ENCODE results near the gene CDKN2C.
"Not testable (repeated sequence)": the region's sequence is repeated elsewhere in the genome, so short reads cannot be mapped to it uniquely, and the experiment has no call there.

Gene CDKN2C

GRCh38 chr1:50930193-50930592 lies 39.9 kb upstream of the CDKN2C start:
- Histone ChIP-seq H3K27me3 (ENCODE audit: insufficient read depth, low read length, poor library complexity) (no peaks in the 10 kb centered on the region), H3K18ac (ENCODE audit: low read length) (no peak overlapping the region), H3K4ac (ENCODE audit: low read depth, low read length) (no peak overlapping the region), H3K79me2 (ENCODE audit: control insufficient read depth, insufficient read depth, low read length) (peaks cover 3% of the 10 kb centered on the region), H3K79me1 (ENCODE audit: low read length) (peaks cover 1% of the 10 kb centered on the region), H3K4me3 (ENCODE audit: low read length) (no peak overlapping the region), H4K8ac (ENCODE audit: low read depth, low read length) (no peak overlapping the region), H3K4me1 (ENCODE audit: control insufficient read depth, low read depth, low read length) (no peaks in the 10 kb centered on the region), H3K27ac (ENCODE audit: low read depth, low read length) (no peak overlapping the region), H3K4me2 (ENCODE audit: low read length) (no peak overlapping the region), H3K23ac (ENCODE audit: low read length) (no peak overlapping the region), H2BK15ac (replicated peaks; ENCODE audit: low read depth) (no peak overlapping the region), H2AK5ac (ENCODE audit: low read length) (no peak overlapping the region), H2BK120ac (ENCODE audit: low read depth, low read length) (no peak overlapping the region), H3K56ac (ENCODE audit: low read length) (no peak overlapping the region), H3K36me3 (ENCODE audit: control insufficient read depth, insufficient read depth, low read length) (no peaks in the 10 kb centered on the region), H4K5ac (ENCODE audit: low read length) (no peak overlapping the region), H2BK5ac (ENCODE audit: low read length) (no peak overlapping the region), H3K9ac (ENCODE audit: low read length) (no peak overlapping the region)
- DNase-seq, result no peak

- H2BK5ac ChIP-seq (ENCODE audit: low read length), result no peak overlapping the region
- H3K4me1 ChIP-seq (ENCODE audit: control insufficient read depth, low read depth, low read length), result no peaks in the 10 kb centered on the region
- no peak overlapping the region for H3K9ac ChIP-seq (ENCODE audit: low read length)
- no peak overlapping the region for H3K27ac ChIP-seq (ENCODE audit: low read depth, low read length)
- H3K79me1 ChIP-seq (ENCODE audit: low read length), result peaks cover 1% of the 10 kb centered on the region
- no peak overlapping the region for H2BK15ac ChIP-seq (replicated peaks; ENCODE audit: low read depth)
- no peaks in the 10 kb centered on the region for H3K36me3 ChIP-seq (ENCODE audit: control insufficient read depth, insufficient read depth, low read length)
- no peak overlapping the region for H3K4me3 ChIP-seq (ENCODE audit: low read length)
- no peak overlapping the region for H4K5ac ChIP-seq (ENCODE audit: low read length)
- no peaks in the 10 kb centered on the region for H3K27me3 ChIP-seq (ENCODE audit: insufficient read depth, low read length, poor library complexity)
- H3K4me2 ChIP-seq (ENCODE audit: low read length), result no peak overlapping the region
- H2AK5ac ChIP-seq (ENCODE audit: low read length), result no peak overlapping the region
- DNase-seq, result peak; percentile 48
- no peak overlapping the region for H4K8ac ChIP-seq (ENCODE audit: low read depth, low read length)
- H3K56ac ChIP-seq (ENCODE audit: low read length), result no peak overlapping the region
- H3K18ac ChIP-seq (ENCODE audit: low read length), result no peak overlapping the region
- no peak overlapping the region for H3K23ac ChIP-seq (ENCODE audit: low read length)
- H2BK120ac ChIP-seq (ENCODE audit: low read depth, low read length), result no peak overlapping the region
- no peak overlapping the region for H3K4ac ChIP-seq (ENCODE audit: low read depth, low read length)
- H3K79me2 ChIP-seq (ENCODE audit: control insufficient read depth, insufficient read depth, low read length), result peaks cover 8% of the 10 kb centered on the region
- WGBS (ENCODE audit: extremely low coverage, insufficient coverage, low lambda C conversion rate), result no CpG with 5 or more reads among the region's 6 CpGs
These were observed 38.9 kb upstream of the CDKN2C start for GRCh38 chr1:50930965-50931737.

GRCh38 chr1:50932043-50932442 lies 38.0 kb upstream of the CDKN2C start:
- H3K18ac ChIP-seq (ENCODE audit: low read length); H3K36me3 ChIP-seq (ENCODE audit: control insufficient read depth, insufficient read depth, low read length); H3K4ac ChIP-seq (ENCODE audit: low read depth, low read length); H3K9ac ChIP-seq (ENCODE audit: low read length); H3K79me2 ChIP-seq (ENCODE audit: control insufficient read depth, insufficient read depth, low read length); H2BK15ac ChIP-seq (replicated peaks; ENCODE audit: low read depth); H3K23ac ChIP-seq (ENCODE audit: low read length); H3K27ac ChIP-seq (ENCODE audit: low read depth, low read length); H2AK5ac ChIP-seq (ENCODE audit: low read length); H3K4me3 ChIP-seq (ENCODE audit: low read length); H4K8ac ChIP-seq (ENCODE audit: low read depth, low read length); H3K79me1 ChIP-seq (ENCODE audit: low read length); DNase-seq; H3K4me1 ChIP-seq (ENCODE audit: control insufficient read depth, low read depth, low read length); H3K27me3 ChIP-seq (ENCODE audit: insufficient read depth, low read length, poor library complexity); H3K56ac ChIP-seq (ENCODE audit: low read length); H4K5ac ChIP-seq (ENCODE audit: low read length); H3K4me2 ChIP-seq (ENCODE audit: low read length); H2BK5ac ChIP-seq (ENCODE audit: low read length); H2BK120ac ChIP-seq (ENCODE audit: low read depth, low read length): not testable (repeated sequence)
- no CpG with 5 or more reads among the region's 4 CpGs for WGBS (ENCODE audit: extremely low coverage, insufficient coverage, low lambda C conversion rate)

- H3K27me3 ChIP-seq (ENCODE audit: insufficient read depth, low read length, poor library complexity), result not testable (repeated sequence)
- WGBS (ENCODE audit: extremely low coverage, insufficient coverage, low lambda C conversion rate), result no CpG with 5 or more reads among the region's 3 CpGs
These were observed 36.3 kb upstream of the CDKN2C start for GRCh38 chr1:50933770-50934169.

GRCh38 chr1:50934838-50935237 lies 35.2 kb upstream of the CDKN2C start:
- H2BK15ac ChIP-seq (replicated peaks; ENCODE audit: low read depth), result no peak overlapping the region
- H3K56ac ChIP-seq (ENCODE audit: low read length), result no peak overlapping the region
- no peaks in the 10 kb centered on the region for H3K27me3 ChIP-seq (ENCODE audit: insufficient read depth, low read length, poor library complexity)
- H3K27ac ChIP-seq (ENCODE audit: low read depth, low read length), result no peak overlapping the region
- no peaks in the 10 kb centered on the region for H3K4me1 ChIP-seq (ENCODE audit: control insufficient read depth, low read depth, low read length)
- no peak overlapping the region for H3K4me2 ChIP-seq (ENCODE audit: low read length)
- H2BK120ac ChIP-seq (ENCODE audit: low read depth, low read length), result no peak overlapping the region
- H3K79me1 ChIP-seq (ENCODE audit: low read length), result peaks cover 5% of the 10 kb centered on the region
- no peak overlapping the region for H2AK5ac ChIP-seq (ENCODE audit: low read length)
- no peak overlapping the region for H3K4ac ChIP-seq (ENCODE audit: low read depth, low read length)
- no peak overlapping the region for H2BK5ac ChIP-seq (ENCODE audit: low read length)
- H4K8ac ChIP-seq (ENCODE audit: low read depth, low read length), result no peak overlapping the region
- DNase-seq, result no peak
- no peak overlapping the region for H3K4me3 ChIP-seq (ENCODE audit: low read length)
- H3K23ac ChIP-seq (ENCODE audit: low read length), result no peak overlapping the region
- no peaks in the 10 kb centered on the region for H3K36me3 ChIP-seq (ENCODE audit: control insufficient read depth, insufficient read depth, low read length)
- H4K5ac ChIP-seq (ENCODE audit: low read length), result no peak overlapping the region
- peaks cover 5% of the 10 kb centered on the region for H3K79me2 ChIP-seq (ENCODE audit: control insufficient read depth, insufficient read depth, low read length)
- no peak overlapping the region for H3K9ac ChIP-seq (ENCODE audit: low read length)
- no peak overlapping the region for H3K18ac ChIP-seq (ENCODE audit: low read length)

More at GRCh38 chr1:50933770-50934169, 36.3 kb upstream of the CDKN2C start:
- H3K79me1 ChIP-seq (ENCODE audit: low read length); H3K18ac ChIP-seq (ENCODE audit: low read length); H3K56ac ChIP-seq (ENCODE audit: low read length); H3K27ac ChIP-seq (ENCODE audit: low read depth, low read length); H3K9ac ChIP-seq (ENCODE audit: low read length); H3K36me3 ChIP-seq (ENCODE audit: control insufficient read depth, insufficient read depth, low read length); H3K4ac ChIP-seq (ENCODE audit: low read depth, low read length); H3K4me2 ChIP-seq (ENCODE audit: low read length); H2AK5ac ChIP-seq (ENCODE audit: low read length); H3K4me1 ChIP-seq (ENCODE audit: control insufficient read depth, low read depth, low read length); DNase-seq; H3K79me2 ChIP-seq (ENCODE audit: control insufficient read depth, insufficient read depth, low read length); H2BK120ac ChIP-seq (ENCODE audit: low read depth, low read length); H2BK15ac ChIP-seq (replicated peaks; ENCODE audit: low read depth); H3K23ac ChIP-seq (ENCODE audit: low read length); H3K4me3 ChIP-seq (ENCODE audit: low read length); H2BK5ac ChIP-seq (ENCODE audit: low read length); H4K8ac ChIP-seq (ENCODE audit: low read depth, low read length); H4K5ac ChIP-seq (ENCODE audit: low read length): not testable (repeated sequence)

- not testable (repeated sequence) for H4K8ac ChIP-seq (ENCODE audit: low read depth, low read length); H3K79me1 ChIP-seq (ENCODE audit: low read length); H4K5ac ChIP-seq (ENCODE audit: low read length); H2BK120ac ChIP-seq (ENCODE audit: low read depth, low read length); H3K9ac ChIP-seq (ENCODE audit: low read length); H3K4me3 ChIP-seq (ENCODE audit: low read length); H2AK5ac ChIP-seq (ENCODE audit: low read length); H2BK5ac ChIP-seq (ENCODE audit: low read length); H3K36me3 ChIP-seq (ENCODE audit: control insufficient read depth, insufficient read depth, low read length); H3K27me3 ChIP-seq (ENCODE audit: insufficient read depth, low read length, poor library complexity); H3K23ac ChIP-seq (ENCODE audit: low read length); DNase-seq; H3K4me2 ChIP-seq (ENCODE audit: low read length); H2BK15ac ChIP-seq (replicated peaks; ENCODE audit: low read depth); H3K18ac ChIP-seq (ENCODE audit: low read length); H3K4me1 ChIP-seq (ENCODE audit: control insufficient read depth, low read depth, low read length); H3K4ac ChIP-seq (ENCODE audit: low read depth, low read length); H3K27ac ChIP-seq (ENCODE audit: low read depth, low read length); H3K56ac ChIP-seq (ENCODE audit: low read length); H3K79me2 ChIP-seq (ENCODE audit: control insufficient read depth, insufficient read depth, low read length)
- WGBS (ENCODE audit: extremely low coverage, insufficient coverage, low lambda C conversion rate), result no CpG with 5 or more reads among the region's 2 CpGs
These were observed 34.8 kb upstream of the CDKN2C start for GRCh38 chr1:50935276-50935675.
